ENCODE measurements around the gene FGF14.
"Not testable (repeated sequence)": the region's sequence is repeated elsewhere in the genome, so short reads cannot be mapped to it uniquely, and the experiment has no call there.

The FGF14 gene

GRCh38 chr13:102117175-102117831, 284.5 kb downstream of the FGF14 start:
- no peak for DNase-seq

- no peak for DNase-seq
Observed at GRCh38 chr13:102103469-102103868, 298.4 kb downstream of the FGF14 start.

- DNase-seq: no peak
Observed at GRCh38 chr13:102100234-102100633, 301.6 kb downstream of the FGF14 start.

- DNase-seq: no peak
Observed at GRCh38 chr13:102097708-102098107, 304.1 kb downstream of the FGF14 start.

GRCh38 chr13:102093288-102093687, 308.6 kb downstream of the FGF14 start:
- not testable (repeated sequence) for DNase-seq

- DNase-seq: no peak
Observed at GRCh38 chr13:102091231-102091630, 310.6 kb downstream of the FGF14 start.

GRCh38 chr13:102090532-102090931, 311.3 kb downstream of the FGF14 start:
- no peak for DNase-seq

GRCh38 chr13:102089722-102090121, 312.1 kb downstream of the FGF14 start:
- DNase-seq: no peak

GRCh38 chr13:102089177-102089576, 312.7 kb downstream of the FGF14 start:
- DNase-seq: no peak

- no peak for DNase-seq
Observed at GRCh38 chr13:102073251-102073650, 328.6 kb downstream of the FGF14 start.

- no peak for DNase-seq
Observed at GRCh38 chr13:102071711-102072110, 330.1 kb downstream of the FGF14 start.

- not testable (repeated sequence) for DNase-seq
Observed at GRCh38 chr13:102068323-102068722, 333.5 kb downstream of the FGF14 start.

GRCh38 chr13:102055090-102055779, 346.6 kb downstream of the FGF14 start:
- DNase-seq: no peak

GRCh38 chr13:102049853-102050252, 352.0 kb downstream of the FGF14 start:
- no peak for DNase-seq

- no peak for DNase-seq
Observed at GRCh38 chr13:102045731-102046130, 356.1 kb downstream of the FGF14 start.

GRCh38 chr13:102042746-102043145, 359.1 kb downstream of the FGF14 start:
- no peak for DNase-seq

- DNase-seq: no peak
Observed at GRCh38 chr13:102041544-102041943, 360.3 kb downstream of the FGF14 start.

- DNase-seq: no peak
Observed at GRCh38 chr13:102040812-102041211, 361.0 kb downstream of the FGF14 start.

- DNase-seq: no peak
Observed at GRCh38 chr13:102039264-102039663, 362.6 kb downstream of the FGF14 start.

- no peak for DNase-seq
Observed at GRCh38 chr13:102038787-102039186, 363.1 kb downstream of the FGF14 start.

GRCh38 chr13:102035969-102036368, 365.9 kb downstream of the FGF14 start:
- DNase-seq: no peak

- no peak for DNase-seq
Observed at GRCh38 chr13:102033857-102034331, 368.0 kb downstream of the FGF14 start.

- no peak for DNase-seq
Observed at GRCh38 chr13:102033386-102033785, 368.5 kb downstream of the FGF14 start.

GRCh38 chr13:102028868-102029267, 373.0 kb downstream of the FGF14 start:
- no peak for DNase-seq

GRCh38 chr13:102028206-102028605, 373.6 kb downstream of the FGF14 start:
- no peak for DNase-seq
